HFFc6 (cell line): ENCODE measurements around the gene HCK. TPM values are rescaled to one million over a fixed set of nuclear protein-coding genes. Genes with fewer than 3 reads are reported as not detected.

Experiments used
- DNase-seq: peaks from one replicate; pipeline ENCODE4 v3.0.0-alpha.2; 2018
- H3K27ac Mint-ChIP-seq: 2 replicates; pipeline ENCODE4 v1.8.0; 2020; ENCODE audit warnings: mild to moderate bottlenecking, mixed read lengths
- H3K27me3 Mint-ChIP-seq: 2 replicates; pipeline ENCODE4 v1.8.0; 2021; ENCODE audit warnings: mild to moderate bottlenecking, moderate library complexity, mixed read lengths; ENCODE audit not compliant: insufficient read depth
- H3K36me3 Mint-ChIP-seq: 2 replicates; pipeline ENCODE4 v1.8.0; 2021; ENCODE audit warnings: low read depth, mixed read lengths
- H3K4me1 Mint-ChIP-seq: 2 replicates; pipeline ENCODE4 v1.8.0; 2020; ENCODE audit warnings: low read depth, mixed read lengths
- H3K4me3 Mint-ChIP-seq: 2 replicates; pipeline ENCODE4 v1.8.0; 2020; ENCODE audit warnings: mild to moderate bottlenecking, moderate library complexity, mixed read lengths
- H3K9me3 Mint-ChIP-seq: 2 replicates; pipeline ENCODE4 v1.8.0; 2020; ENCODE audit warnings: mild to moderate bottlenecking, mixed read lengths
- total RNA-seq, 6 experiments: library from RNA; stranded (reverse); fragmentation: NEBNext Ultra II Directional; extraction: Animal tissue kit (Norgen Biotek cat#: 25700); gene quantifications; 2 replicates in 1 of 6; 3 replicates in 5 of 6; pipeline ENCODE4 v1.2.3, GENCODE V29; 2021
- TF ChIP-seq, protein P1 (sequence below): fragments of 200-600 bp; sonication (generic); IDR thresholded peaks from 2 replicates; pipeline ENCODE4 v1.5.0; 2021; ENCODE audit warnings: antibody characterized with exemption, mild to moderate bottlenecking

HCK gene
- total RNA-seq, 6 experiments from 2014 or later = not detected

DNA sequence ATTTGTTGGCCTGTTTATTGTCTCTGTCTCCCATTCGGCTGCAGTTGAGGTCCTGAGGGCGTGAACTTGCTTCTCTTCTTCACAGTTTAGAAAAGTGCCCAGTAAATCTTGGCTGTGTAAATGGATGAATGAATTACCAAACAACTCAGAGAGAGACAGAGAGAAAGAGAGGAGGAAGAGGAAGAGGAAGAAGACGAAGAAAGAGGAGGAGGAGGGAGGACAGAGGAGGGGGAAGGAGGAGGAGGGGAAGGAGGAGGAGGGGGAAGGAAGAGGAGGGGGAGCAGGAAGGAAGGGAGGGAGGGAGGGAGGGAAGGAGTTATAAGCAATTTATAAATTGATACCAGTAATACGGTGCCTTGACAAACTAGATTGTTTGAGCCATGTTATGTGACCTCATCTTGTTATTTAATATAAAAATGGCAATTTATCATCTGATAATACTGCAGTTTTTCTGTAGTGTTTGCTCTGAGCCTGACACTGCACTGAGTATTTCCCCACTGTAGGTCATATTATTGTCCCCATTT is 18.7 kb downstream of the HCK start:
- no peaks in the 10 kb centered on the region for H3K9me3 Mint-ChIP-seq
- H3K27me3 Mint-ChIP-seq = peaks cover 15% of the 10 kb centered on the region

DNA sequence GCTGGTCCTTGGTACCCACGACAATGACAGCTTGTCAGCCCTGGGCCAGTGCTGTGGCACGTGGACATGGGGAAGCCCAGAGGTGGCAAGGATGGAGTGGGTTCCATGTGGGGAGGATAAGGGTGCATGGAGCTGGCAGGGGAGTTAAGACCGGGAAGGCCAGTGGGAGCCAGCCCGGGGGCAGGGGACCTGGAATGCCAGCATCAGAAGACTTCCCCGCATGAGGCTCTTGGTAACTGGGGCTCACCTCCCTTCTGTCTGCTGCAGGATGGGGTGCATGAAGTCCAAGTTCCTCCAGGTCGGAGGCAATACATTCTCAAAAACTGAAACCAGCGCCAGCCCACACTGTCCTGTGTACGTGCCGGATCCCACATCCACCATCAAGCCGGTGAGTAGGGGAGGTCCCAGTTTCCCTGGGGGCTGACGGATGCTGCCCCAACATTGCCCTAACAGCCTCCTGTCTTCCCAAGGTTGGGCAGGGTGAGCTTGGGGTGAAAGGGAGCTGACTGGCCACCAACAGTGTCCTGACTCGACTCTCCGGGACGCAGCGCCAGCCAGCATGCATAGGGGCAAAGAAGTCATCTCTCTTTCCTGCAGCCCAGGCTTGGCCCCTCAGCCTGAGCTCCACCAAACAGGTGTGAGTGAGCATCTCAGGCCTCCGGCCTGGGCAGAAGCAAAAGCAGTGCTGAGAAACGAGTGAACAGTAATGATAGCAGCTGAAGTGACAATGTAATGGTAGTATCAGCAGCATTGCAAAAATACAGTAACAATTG is 19.5 kb downstream of the HCK start:
- TF ChIP-seq, protein P1, sequence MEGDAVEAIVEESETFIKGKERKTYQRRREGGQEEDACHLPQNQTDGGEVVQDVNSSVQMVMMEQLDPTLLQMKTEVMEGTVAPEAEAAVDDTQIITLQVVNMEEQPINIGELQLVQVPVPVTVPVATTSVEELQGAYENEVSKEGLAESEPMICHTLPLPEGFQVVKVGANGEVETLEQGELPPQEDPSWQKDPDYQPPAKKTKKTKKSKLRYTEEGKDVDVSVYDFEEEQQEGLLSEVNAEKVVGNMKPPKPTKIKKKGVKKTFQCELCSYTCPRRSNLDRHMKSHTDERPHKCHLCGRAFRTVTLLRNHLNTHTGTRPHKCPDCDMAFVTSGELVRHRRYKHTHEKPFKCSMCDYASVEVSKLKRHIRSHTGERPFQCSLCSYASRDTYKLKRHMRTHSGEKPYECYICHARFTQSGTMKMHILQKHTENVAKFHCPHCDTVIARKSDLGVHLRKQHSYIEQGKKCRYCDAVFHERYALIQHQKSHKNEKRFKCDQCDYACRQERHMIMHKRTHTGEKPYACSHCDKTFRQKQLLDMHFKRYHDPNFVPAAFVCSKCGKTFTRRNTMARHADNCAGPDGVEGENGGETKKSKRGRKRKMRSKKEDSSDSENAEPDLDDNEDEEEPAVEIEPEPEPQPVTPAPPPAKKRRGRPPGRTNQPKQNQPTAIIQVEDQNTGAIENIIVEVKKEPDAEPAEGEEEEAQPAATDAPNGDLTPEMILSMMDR = no peak
- Mint-ChIP-seq H3K36me3 (no peaks in the 10 kb centered on the region), H3K4me3 (no peak overlapping the region), H3K27me3 (peaks cover 15% of the 10 kb centered on the region), H3K9me3 (no peaks in the 10 kb centered on the region), H3K4me1 (peaks cover 48% of the 10 kb centered on the region), H3K27ac (no peak overlapping the region)
- no peak for DNase-seq

More for the DNA sequence above, 18.7 kb downstream of the HCK start:
- H3K27ac Mint-ChIP-seq = no peak overlapping the region
- no peak for DNase-seq
- TF ChIP-seq, protein P1 = no peak
- peaks cover 52% of the 10 kb centered on the region for H3K4me1 Mint-ChIP-seq
- H3K36me3 Mint-ChIP-seq = no peaks in the 10 kb centered on the region
- no peak overlapping the region for H3K4me3 Mint-ChIP-seq

DNA sequence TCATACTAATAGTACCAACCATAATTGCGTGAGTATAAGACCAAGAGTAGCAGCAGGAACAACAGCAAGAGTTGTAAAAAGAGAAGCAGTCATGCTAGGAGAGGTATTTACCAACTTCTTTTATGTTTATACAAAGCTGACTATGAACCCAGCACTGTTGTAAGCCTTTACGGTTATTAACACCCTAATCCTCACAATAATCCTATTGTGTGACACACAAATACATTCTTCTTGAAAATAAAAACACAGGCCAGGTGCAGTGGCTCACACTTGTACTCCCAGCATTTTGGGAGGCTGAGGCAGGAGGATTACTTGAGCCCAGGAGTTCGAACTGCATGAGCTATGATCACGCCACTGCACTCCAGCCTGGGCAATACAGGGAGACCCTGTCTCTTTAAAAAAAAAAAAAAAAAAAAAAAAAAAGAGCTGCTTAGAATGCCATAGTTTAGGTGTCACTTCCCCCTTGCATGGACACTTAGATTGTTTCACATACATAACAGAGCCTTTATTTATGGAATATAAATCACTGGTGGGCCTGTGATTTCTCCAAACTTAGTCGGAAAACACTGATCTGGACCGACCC is 20.2 kb downstream of the HCK start:
- DNase-seq = no peak
- no peak overlapping the region for H3K4me3 Mint-ChIP-seq
- TF ChIP-seq, protein P1 = no peak
- peaks cover 41% of the 10 kb centered on the region for H3K4me1 Mint-ChIP-seq
- no peaks in the 10 kb centered on the region for H3K36me3 Mint-ChIP-seq
- no peak overlapping the region for H3K27ac Mint-ChIP-seq
- H3K27me3 Mint-ChIP-seq = peaks cover 15% of the 10 kb centered on the region
- H3K9me3 Mint-ChIP-seq = no peaks in the 10 kb centered on the region

DNA sequence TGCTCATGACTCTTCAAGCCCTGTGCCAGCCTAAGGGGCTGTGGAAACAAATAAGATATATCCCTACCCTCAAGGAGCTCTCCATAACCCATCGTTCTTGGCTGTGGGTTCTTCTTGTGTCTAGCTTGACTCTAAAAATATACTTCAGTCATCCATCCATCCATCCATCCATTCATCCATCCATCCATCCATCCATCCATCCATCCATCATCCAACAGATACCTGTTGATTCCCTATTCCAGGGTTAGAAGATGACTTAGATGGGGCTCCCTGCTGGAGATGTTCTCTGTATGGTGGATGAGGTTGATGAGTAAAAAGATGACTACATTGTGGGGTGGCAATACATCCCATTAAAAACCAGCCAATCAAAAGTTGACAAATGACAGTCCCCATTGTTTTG is 23.5 kb downstream of the HCK start:
- H3K9me3 Mint-ChIP-seq = no peaks in the 10 kb centered on the region
- H3K4me1 Mint-ChIP-seq = peaks cover 13% of the 10 kb centered on the region
- H3K36me3 Mint-ChIP-seq = no peaks in the 10 kb centered on the region
- DNase-seq = no peak
- no peak overlapping the region for H3K27ac Mint-ChIP-seq
- TF ChIP-seq, protein P1 = no peak
- peaks cover 27% of the 10 kb centered on the region for H3K27me3 Mint-ChIP-seq
- H3K4me3 Mint-ChIP-seq = no peak overlapping the region

DNA sequence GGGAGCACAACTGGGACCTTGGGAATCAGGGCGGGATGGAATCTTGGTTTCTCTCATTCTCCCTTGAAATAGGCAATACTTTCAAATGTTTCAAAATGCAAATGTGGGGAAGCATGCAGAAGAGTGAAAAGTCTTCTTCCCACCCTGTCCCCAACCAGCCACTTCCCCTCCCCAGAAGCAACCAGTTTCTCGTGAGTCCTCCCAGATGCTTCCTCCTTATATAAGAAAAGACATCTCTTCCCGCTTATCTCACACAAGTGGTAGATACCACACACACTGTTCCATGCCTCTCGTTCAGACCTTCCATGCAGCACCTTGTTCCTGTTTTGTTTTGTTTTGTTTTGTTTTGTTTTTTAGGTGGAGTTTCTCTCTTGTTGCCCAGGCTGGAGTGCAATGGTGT is 25.1 kb downstream of the HCK start:
- H3K4me1 Mint-ChIP-seq = peaks cover 6% of the 10 kb centered on the region
- H3K4me3 Mint-ChIP-seq = no peak overlapping the region
- TF ChIP-seq, protein P1 = no peak
- no peaks in the 10 kb centered on the region for H3K9me3 Mint-ChIP-seq
- no peaks in the 10 kb centered on the region for H3K36me3 Mint-ChIP-seq
- DNase-seq = no peak
- H3K27me3 Mint-ChIP-seq = peaks cover 26% of the 10 kb centered on the region
- no peak overlapping the region for H3K27ac Mint-ChIP-seq
